Progenitor cell of endocrine pancreas (in vitro differentiated cells): ENCODE measurements around the gene CA5B. TPM values are rescaled to one million over a fixed set of nuclear protein-coding genes. Genes with fewer than 3 reads are reported as not detected.
"Not testable (repeated sequence)": the region's sequence is repeated elsewhere in the genome, so short reads cannot be mapped to it uniquely, and the experiment has no call there.

Experiments used
- DNase-seq: peaks from one replicate; pipeline ENCODE4 v3.0.0; 2021; ENCODE audit warnings: low spot score; ENCODE audit not compliant: unreplicated experiment
- H3K27ac Mint-ChIP-seq: 2 replicates; pipeline ENCODE4 v1.8.0; 2021; ENCODE audit warnings: mild to moderate bottlenecking, moderate library complexity, mixed read lengths
- H3K27me3 Mint-ChIP-seq: 2 replicates; pipeline ENCODE4 v1.8.0; 2021; ENCODE audit warnings: mixed read lengths
- H3K36me3 Mint-ChIP-seq: 2 replicates; pipeline ENCODE4 v1.8.0; 2022; ENCODE audit warnings: mixed read lengths; ENCODE audit not compliant: insufficient read depth
- H3K4me1 Mint-ChIP-seq: 2 replicates; pipeline ENCODE4 v1.8.0; 2021; ENCODE audit warnings: low read depth, mixed read lengths
- H3K4me3 Mint-ChIP-seq: 2 replicates; pipeline ENCODE4 v1.8.0; 2021; ENCODE audit warnings: low read depth, mild to moderate bottlenecking, moderate library complexity, mixed read lengths
- H3K9me3 Mint-ChIP-seq: 2 replicates; pipeline ENCODE4 v1.8.0; 2021; ENCODE audit warnings: low read depth, mixed read lengths
- total RNA-seq: library from RNA; stranded (reverse); gene quantifications from 2 replicates; pipeline ENCODE4 v1.2.1, GENCODE V29; 2021
- TF ChIP-seq, protein P1 (sequence below): fragments of 200-600 bp; sonication (generic); IDR thresholded peaks from one replicate; pipeline ENCODE4 v1.5.0; 2021; ENCODE audit warnings: antibody characterized with exemption, mild to moderate bottlenecking; ENCODE audit not compliant: unreplicated experiment

CA5B gene
- total RNA-seq, 1 donor from 2014 or later, result 9.7 TPM

DNA sequence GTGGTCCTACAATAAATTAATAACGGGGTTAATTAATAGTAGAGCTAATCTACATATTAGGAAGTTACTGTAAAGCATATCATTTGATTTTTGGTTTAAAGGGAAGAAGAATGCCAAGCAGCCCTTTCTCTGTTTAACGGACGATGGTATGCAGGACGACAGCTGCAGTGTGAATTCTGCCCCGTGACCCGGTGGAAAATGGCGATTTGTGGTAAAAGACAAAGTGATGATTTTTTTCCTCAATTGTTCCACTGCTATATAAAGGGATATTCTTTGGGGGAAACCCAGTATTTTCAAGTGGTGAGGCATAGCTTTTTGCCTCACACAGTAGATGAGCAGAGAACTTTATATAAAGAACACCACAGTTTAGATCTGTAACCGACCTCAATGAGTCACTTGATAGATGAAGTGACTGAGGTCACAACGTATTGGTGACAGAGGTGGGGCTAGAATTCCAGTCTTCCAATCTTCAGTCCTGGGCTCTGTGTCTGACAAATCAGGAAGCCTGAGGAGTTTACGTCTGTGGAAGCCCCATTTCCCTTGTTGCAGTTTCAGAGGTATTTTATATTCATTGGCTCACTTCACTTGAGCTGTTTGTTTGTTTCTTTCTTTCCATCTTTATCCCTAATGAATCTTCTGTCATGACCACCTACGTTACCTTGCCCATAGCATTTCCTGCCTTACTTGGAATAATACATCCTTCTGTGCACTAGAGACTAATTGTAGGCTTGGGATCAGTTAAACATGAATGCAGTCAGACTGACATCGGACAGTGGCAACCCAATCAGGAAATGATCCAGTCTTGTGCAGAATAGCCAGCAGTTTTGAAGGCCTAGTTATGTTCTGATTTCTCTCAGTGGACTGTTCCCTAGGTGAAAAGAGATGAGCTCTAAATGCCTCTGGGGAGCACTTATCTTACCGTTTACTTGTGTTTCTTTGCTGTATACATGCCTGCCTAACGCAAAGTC lies 82.3 kb downstream of the CA5B start:
- no peak overlapping the region for H3K27ac Mint-ChIP-seq
- H3K36me3 Mint-ChIP-seq, result peaks cover 33% of the 10 kb centered on the region
- H3K27me3 Mint-ChIP-seq, result no peaks in the 10 kb centered on the region
- H3K9me3 Mint-ChIP-seq, result no peaks in the 10 kb centered on the region
- H3K4me3 Mint-ChIP-seq, result no peak overlapping the region
- no peak for DNase-seq
- TF ChIP-seq, protein P1, sequence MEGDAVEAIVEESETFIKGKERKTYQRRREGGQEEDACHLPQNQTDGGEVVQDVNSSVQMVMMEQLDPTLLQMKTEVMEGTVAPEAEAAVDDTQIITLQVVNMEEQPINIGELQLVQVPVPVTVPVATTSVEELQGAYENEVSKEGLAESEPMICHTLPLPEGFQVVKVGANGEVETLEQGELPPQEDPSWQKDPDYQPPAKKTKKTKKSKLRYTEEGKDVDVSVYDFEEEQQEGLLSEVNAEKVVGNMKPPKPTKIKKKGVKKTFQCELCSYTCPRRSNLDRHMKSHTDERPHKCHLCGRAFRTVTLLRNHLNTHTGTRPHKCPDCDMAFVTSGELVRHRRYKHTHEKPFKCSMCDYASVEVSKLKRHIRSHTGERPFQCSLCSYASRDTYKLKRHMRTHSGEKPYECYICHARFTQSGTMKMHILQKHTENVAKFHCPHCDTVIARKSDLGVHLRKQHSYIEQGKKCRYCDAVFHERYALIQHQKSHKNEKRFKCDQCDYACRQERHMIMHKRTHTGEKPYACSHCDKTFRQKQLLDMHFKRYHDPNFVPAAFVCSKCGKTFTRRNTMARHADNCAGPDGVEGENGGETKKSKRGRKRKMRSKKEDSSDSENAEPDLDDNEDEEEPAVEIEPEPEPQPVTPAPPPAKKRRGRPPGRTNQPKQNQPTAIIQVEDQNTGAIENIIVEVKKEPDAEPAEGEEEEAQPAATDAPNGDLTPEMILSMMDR, result no peak
- no peaks in the 10 kb centered on the region for H3K4me1 Mint-ChIP-seq

DNA sequence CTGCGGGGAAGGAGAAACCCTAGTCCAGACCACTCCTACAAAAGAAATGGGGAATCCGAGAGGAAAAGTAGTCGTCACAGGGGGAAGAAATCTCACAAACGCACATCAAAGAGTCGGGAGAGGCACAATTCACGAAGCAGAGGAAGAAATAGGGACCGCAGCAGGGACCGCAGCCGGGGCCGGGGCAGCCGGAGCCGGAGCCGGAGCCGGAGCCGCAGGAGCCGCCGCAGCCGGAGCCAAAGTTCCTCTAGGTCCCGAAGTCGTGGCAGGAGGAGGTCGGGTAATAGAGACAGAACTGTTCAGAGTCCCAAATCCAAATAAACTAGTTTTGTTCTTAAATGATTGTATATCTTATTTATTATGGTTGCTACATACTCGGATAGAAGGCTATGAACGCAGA lies 84.9 kb downstream of the CA5B start:
- Mint-ChIP-seq H3K4me3 (no peak overlapping the region), H3K9me3 (no peaks in the 10 kb centered on the region), H3K36me3 (peaks cover 32% of the 10 kb centered on the region), H3K27ac (no peak overlapping the region), H3K27me3 (no peaks in the 10 kb centered on the region), H3K4me1 (peaks cover 4% of the 10 kb centered on the region)
- TF ChIP-seq, protein P1, result no peak
- no peak for DNase-seq

DNA sequence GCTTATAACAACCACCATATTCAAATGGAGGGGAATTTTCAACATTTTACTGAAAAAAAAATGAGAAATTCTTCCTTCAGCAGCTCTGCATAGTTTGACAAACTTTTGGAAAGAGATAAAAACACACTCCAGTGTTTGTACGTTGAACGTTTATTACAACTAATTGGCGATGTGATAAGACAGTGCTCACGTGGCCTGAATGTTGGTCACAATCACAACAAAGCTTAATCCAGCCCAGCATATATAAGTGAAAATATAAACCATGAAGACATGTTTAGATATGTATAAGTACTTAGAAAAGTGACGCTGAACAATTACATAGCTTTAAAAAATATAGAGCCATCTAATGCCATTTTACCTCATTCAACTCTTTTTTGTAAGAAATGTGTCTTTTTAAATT lies 87.9 kb downstream of the CA5B start:
- TF ChIP-seq, protein P1, result no peak
- Mint-ChIP-seq H3K4me1 (peaks cover 4% of the 10 kb centered on the region), H3K27me3 (no peaks in the 10 kb centered on the region), H3K36me3 (peaks cover 29% of the 10 kb centered on the region), H3K4me3 (no peak overlapping the region), H3K9me3 (no peaks in the 10 kb centered on the region), H3K27ac (peak overlapping the region; percentile 42)
- no peak for DNase-seq

DNA sequence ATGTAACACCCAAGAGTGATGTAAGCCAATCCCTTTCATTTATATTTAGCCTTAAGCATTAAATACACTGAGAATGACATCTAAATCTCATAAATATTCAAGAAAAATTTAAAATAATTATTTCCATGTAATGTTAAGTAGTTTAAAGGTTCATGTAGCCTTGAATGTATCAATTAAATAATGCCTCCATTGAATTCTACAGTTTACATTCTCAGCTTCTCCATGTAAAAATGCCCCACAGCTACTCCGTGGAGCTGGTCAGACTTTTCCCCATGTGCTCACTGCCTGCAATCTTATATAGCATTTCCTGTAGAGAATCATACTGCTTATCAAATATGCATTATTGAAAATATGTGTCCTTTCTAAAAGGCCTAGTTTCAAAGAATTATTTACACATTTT lies 91.1 kb downstream of the CA5B start:
- DNase-seq, result no peak
- Mint-ChIP-seq H3K9me3 (no peaks in the 10 kb centered on the region), H3K36me3 (peaks cover 13% of the 10 kb centered on the region), H3K27me3 (no peaks in the 10 kb centered on the region), H3K27ac (no peak overlapping the region), H3K4me1 (peaks cover 4% of the 10 kb centered on the region), H3K4me3 (no peak overlapping the region)
- TF ChIP-seq, protein P1, result no peak

DNA sequence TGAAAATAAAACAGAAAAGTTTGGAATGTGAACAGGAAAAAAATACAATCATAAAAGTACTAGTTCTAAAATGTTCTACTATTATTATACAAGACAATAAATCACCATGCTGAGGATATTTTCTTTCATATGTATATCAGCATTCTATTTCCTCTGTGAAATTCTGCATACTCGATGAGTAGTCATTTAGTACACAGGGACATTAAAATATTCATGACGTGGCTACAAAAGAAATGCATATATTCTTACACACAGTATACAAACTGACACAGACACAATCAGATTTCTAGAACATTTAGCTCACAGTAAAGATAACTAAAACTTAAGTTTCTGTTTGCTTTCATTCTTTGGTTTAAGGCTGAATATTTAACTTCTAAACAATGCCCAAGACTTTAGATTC lies 93.3 kb downstream of the CA5B start:
- not testable (repeated sequence) for H3K27ac Mint-ChIP-seq, H3K9me3 Mint-ChIP-seq, H3K27me3 Mint-ChIP-seq, DNase-seq, H3K4me1 Mint-ChIP-seq, H3K36me3 Mint-ChIP-seq, H3K4me3 Mint-ChIP-seq

DNA sequence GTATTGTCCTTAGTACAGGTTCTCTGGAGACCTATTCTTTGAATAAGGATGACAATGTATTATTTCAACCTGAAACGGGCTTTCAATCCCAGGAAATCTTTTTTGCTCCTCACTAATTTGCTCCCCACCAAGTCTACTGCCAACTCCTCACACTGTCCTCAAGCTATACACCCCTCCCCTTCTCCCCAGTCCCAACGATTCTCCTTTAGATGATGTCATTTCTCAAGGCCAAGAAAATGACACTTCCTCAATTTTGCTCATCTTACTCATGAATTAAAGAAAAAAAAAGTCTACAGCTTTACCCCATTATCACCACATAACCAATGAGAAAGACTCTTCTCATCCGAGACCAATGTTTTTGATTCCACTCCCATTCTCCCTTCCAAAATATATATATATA lies 96.0 kb downstream of the CA5B start:
- Mint-ChIP-seq H3K4me3 (no peak overlapping the region), H3K4me1 (peaks cover 8% of the 10 kb centered on the region), H3K27me3 (no peaks in the 10 kb centered on the region), H3K36me3 (peaks cover 8% of the 10 kb centered on the region), H3K9me3 (no peaks in the 10 kb centered on the region), H3K27ac (peak overlapping the region; percentile 26)
- DNase-seq, result no peak
- TF ChIP-seq, protein P1, result no peak
